Naive B cell (primary cell): ENCODE data around the gene OR6N1. TPM values are rescaled to one million over a fixed set of nuclear protein-coding genes. Genes with fewer than 3 reads are reported as not detected.

Experiments
- ATAC-seq, 2 donors: fragments of 150-1000 bp; cut with Tn5 transposase; 2 replicates each; pipeline ENCODE4 v1.10.0; 2021; ENCODE audit warnings: low read depth in 2 of 2, mild to moderate bottlenecking in 2 of 2, moderate library complexity in 2 of 2
- DNase-seq: peaks from one replicate; pipeline ENCODE4 v3.0.0; 2022
- H3K27ac Mint-ChIP-seq, 6 donors: one replicate each; pipeline ENCODE4 v1.8.0; 2020 to 2022; ENCODE audit warnings: mild to moderate bottlenecking in 6 of 6, mixed read lengths in 6 of 6, moderate library complexity in 5 of 6, inconsistent platforms in 2 of 6
- H3K27me3 Mint-ChIP-seq, 3 donors: one replicate each; pipeline ENCODE4 v1.8.0; 2021 to 2022; ENCODE audit warnings: mixed read lengths in 3 of 3, mild to moderate bottlenecking in 1 of 3
- H3K36me3 Mint-ChIP-seq, 2 donors: one replicate each; pipeline ENCODE4 v1.8.0; 2020 to 2022; ENCODE audit warnings: mixed read lengths in 2 of 2, inconsistent platforms in 1 of 2, mild to moderate bottlenecking in 1 of 2
- H3K4me1 Mint-ChIP-seq, 3 donors: one replicate each; pipeline ENCODE4 v1.8.0; 2020 to 2022; ENCODE audit warnings: mixed read lengths in 3 of 3, inconsistent platforms in 1 of 3, mild to moderate bottlenecking in 1 of 3, moderate library complexity in 1 of 3
- H3K4me3 Mint-ChIP-seq, 8 donors: one replicate each; pipeline ENCODE4 v1.8.0; 2020 to 2022; ENCODE audit warnings: mild to moderate bottlenecking in 8 of 8, mixed read lengths in 8 of 8, moderate library complexity in 8 of 8, inconsistent platforms in 2 of 8
- H3K9me3 Mint-ChIP-seq, 7 donors: one replicate each; pipeline ENCODE4 v1.8.0; 2020 to 2022; ENCODE audit warnings: mixed read lengths in 7 of 7, mild to moderate bottlenecking in 5 of 7, inconsistent platforms in 2 of 7, moderate library complexity in 1 of 7
- polyA plus RNA-seq, 6 donors: library from polyadenylated mRNA; unstranded; fragments of 300-500 nt; fragmentation: Illumina TruSeq; gene quantifications; one replicate each; pipeline ENCODE4 v1.2.3, GENCODE V29; 2021; ENCODE audit warnings: low read depth in 6 of 6

Gene OR6N1
- polyA plus RNA-seq, 6 donors from 2014 or later, result not detected

DNA sequence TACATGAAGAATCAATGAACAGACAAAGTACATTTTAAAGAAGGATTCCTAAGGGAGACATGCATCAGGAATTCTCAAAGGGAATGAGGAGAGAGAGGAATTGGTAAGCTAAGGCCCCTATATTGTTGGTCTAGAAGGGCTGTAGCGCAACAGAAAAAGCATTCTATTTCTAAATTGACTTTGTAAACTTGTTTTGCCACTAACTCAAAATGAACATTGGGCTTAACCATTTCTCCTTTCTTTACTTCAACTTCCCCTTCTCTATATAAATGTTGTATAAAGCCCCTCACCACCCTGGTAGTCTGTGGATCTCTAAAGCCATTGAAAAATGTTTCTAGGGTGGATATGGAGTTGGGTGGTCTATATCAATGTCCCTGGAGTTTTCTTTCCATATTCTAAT is 29.4 kb upstream of the OR6N1 start:
- no peaks in the 10 kb centered on the region for H3K9me3 Mint-ChIP-seq
- H3K27ac Mint-ChIP-seq, result no peak overlapping the region
- ATAC-seq, result no peak

GRCh38 chr1:158800526-158800925 is 28.5 kb upstream of the OR6N1 start:
- Mint-ChIP-seq H3K36me3 (no peaks in the 10 kb centered on the region), H3K4me1 (no peaks in the 10 kb centered on the region), H3K9me3 (no peaks in the 10 kb centered on the region), H3K27ac (no peak overlapping the region), H3K4me3 (no peak overlapping the region), H3K27me3 (peaks cover 27 to 32% (median 32%) of the 10 kb centered on the region in 3 donors)
- no peak for DNase-seq
- ATAC-seq, result no peak

More for the DNA sequence above, 29.4 kb upstream of the OR6N1 start:
- Mint-ChIP-seq H3K4me3 (no peak overlapping the region), H3K4me1 (no peaks in the 10 kb centered on the region), H3K27me3 (peaks cover 22 to 24% (median 24%) of the 10 kb centered on the region in 3 donors), H3K36me3 (no peaks in the 10 kb centered on the region)
- no peak for DNase-seq

DNA sequence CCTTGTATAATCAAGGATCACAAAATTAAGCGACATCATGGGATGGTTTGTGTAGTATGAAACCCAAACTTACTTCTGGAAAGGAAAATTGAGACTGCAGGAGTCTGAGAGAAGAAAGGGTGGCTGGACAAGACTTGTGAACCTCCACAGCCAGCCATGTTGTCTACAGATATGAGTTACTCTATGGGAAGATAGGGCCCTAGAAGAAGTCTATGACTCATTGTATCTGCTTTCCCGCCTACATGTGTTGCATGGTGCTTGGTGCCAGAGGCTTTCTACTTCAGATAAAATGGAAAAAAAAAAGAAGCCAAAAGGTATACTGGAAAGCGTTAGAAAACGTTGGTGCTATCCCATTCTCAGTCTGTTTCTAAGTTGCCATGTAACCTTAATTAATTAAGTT is 27.7 kb upstream of the OR6N1 start:
- Mint-ChIP-seq H3K9me3 (no peaks in the 10 kb centered on the region), H3K27me3 (peaks cover 27 to 37% (median 37%) of the 10 kb centered on the region in 3 donors), H3K27ac (no peak overlapping the region), H3K4me3 (no peak overlapping the region), H3K4me1 (no peaks in the 10 kb centered on the region), H3K36me3 (no peaks in the 10 kb centered on the region)
- ATAC-seq (no peak), DNase-seq (no peak)

- Mint-ChIP-seq H3K27me3 (peaks cover 30 to 42% (median 35%) of the 10 kb centered on the region in 3 donors), H3K4me3 (no peak overlapping the region), H3K27ac (no peak overlapping the region), H3K4me1 (no peaks in the 10 kb centered on the region), H3K9me3 (no peaks in the 10 kb centered on the region), H3K36me3 (no peaks in the 10 kb centered on the region)
- ATAC-seq, result no peak
- no peak for DNase-seq
Observed at GRCh38 chr1:158798531-158798930, 26.5 kb upstream of the OR6N1 start.

- Mint-ChIP-seq H3K9me3 (peaks cover 0 to 4% (median 2%) of the 10 kb centered on the region in 7 donors), H3K4me1 (no peaks in the 10 kb centered on the region), H3K4me3 (no peak overlapping the region), H3K27ac (no peak overlapping the region), H3K36me3 (no peaks in the 10 kb centered on the region), H3K27me3 (peaks cover 18 to 42% (median 21%) of the 10 kb centered on the region in 3 donors)
- ATAC-seq (no peak), DNase-seq (no peak)
Observed at GRCh38 chr1:158794247-158794646, 22.3 kb upstream of the OR6N1 start.

- peak in 1 of 2 donors; percentile 39 for ATAC-seq
- DNase-seq, result no peak
- Mint-ChIP-seq H3K27me3 (peaks cover 15 to 39% (median 21%) of the 10 kb centered on the region in 3 donors), H3K4me3 (no peak overlapping the region), H3K36me3 (no peaks in the 10 kb centered on the region), H3K27ac (no peak overlapping the region), H3K4me1 (no peaks in the 10 kb centered on the region), H3K9me3 (peaks cover 0 to 4% (median 2%) of the 10 kb centered on the region in 7 donors)
Observed at GRCh38 chr1:158793604-158794003, 21.6 kb upstream of the OR6N1 start.

- Mint-ChIP-seq H3K4me1 (no peaks in the 10 kb centered on the region), H3K27ac (no peak within 1 kb of the TSS), H3K9me3 (no peaks in the 10 kb centered on the region), H3K4me3 (no peak within 1 kb of the TSS), H3K36me3 (no peaks in the 10 kb centered on the region), H3K27me3 (peaks cover 4 to 20% (median 11%) of the 10 kb centered on the region in 3 donors)
- DNase-seq (no peak), ATAC-seq (no peak)
Observed at GRCh38 chr1:158781104-158781503, 9.1 kb upstream of the OR6N1 start, which contains the start of gene OR6N2. OR6N2 (minus strand) TSS chr1:158781204; CDS start chr1:158777635, 3,569 bp downstream.

DNA sequence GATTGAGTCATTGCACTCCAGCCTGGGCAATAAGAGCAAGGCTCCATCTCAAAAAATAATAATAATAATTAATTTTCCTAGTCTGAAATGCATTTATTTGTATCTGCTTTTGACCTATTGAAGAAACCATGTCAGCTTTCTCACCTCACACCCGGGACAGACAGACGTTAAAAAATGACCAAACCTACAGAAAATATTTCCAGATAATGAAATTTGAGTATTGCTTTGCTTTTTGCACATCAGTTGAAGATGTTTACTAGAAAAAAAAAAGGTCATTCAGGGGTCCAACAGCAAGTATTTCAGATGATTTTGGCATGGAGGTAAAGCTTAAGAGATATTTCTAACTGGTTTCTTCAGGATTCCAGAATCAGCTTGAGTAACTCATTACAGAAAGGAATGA is 17.6 kb downstream of the OR6N1 start, which contains the start of gene OR6K6:
Gene OR6K6 (plus strand): TSS at position 301 of the 400 bp plus-strand sequence. CDS start 168 bp downstream, outside the sequence.
- H3K4me3 Mint-ChIP-seq, result no peak within 1 kb of the TSS
- H3K27ac Mint-ChIP-seq, result no peak within 1 kb of the TSS
- H3K27me3 Mint-ChIP-seq, result peaks cover 16 to 37% (median 33%) of the 10 kb centered on the region in 3 donors
- no peaks in the 10 kb centered on the region for H3K4me1 Mint-ChIP-seq
- DNase-seq (no peak), ATAC-seq (no peak)
- H3K9me3 Mint-ChIP-seq, result peaks cover 0 to 12% (median 2%) of the 10 kb centered on the region in 7 donors
- H3K36me3 Mint-ChIP-seq, result no peaks in the 10 kb centered on the region

DNA sequence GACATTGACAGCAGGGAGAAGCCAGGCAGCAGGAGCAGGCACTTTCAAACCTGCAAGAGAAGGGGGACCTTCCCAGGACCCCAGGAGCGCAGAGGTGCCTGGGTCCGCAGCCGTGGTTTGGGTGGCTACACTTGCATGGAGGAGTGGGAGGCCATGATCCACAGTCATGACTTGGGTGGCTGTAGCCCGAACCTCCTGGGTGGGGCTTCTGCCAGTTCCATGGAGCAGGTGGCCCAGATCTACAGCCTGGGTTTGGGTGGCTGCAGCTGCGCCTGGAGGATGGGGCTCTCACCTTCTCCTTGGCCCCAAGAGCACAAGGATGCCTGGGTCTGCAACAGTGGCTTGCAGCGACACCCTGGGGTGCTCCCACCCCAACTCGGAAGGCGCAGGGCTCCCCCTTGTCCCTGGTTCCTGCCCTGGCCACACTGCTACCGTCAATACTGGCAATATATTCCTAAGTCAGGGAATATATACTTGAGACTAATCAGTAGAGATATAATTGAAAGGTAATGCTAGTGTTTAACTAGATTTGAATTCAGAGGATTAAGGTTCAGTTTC is 19.8 kb downstream of the OR6N1 start:
- H3K36me3 Mint-ChIP-seq, result no peaks in the 10 kb centered on the region
- H3K4me1 Mint-ChIP-seq, result no peaks in the 10 kb centered on the region
- H3K27ac Mint-ChIP-seq, result no peak overlapping the region
- no peak for DNase-seq
- ATAC-seq, result no peak
- H3K4me3 Mint-ChIP-seq, result no peak overlapping the region
- peaks cover 8 to 31% (median 26%) of the 10 kb centered on the region in 3 donors for H3K27me3 Mint-ChIP-seq
- H3K9me3 Mint-ChIP-seq, result peaks cover 0 to 8% (median 1%) of the 10 kb centered on the region in 7 donors

GRCh38 chr1:158735848-158736247 is 36.1 kb downstream of the OR6N1 start:
- Mint-ChIP-seq H3K9me3 (peaks cover 0 to 3% (median 0%) of the 10 kb centered on the region in 7 donors), H3K4me3 (no peak overlapping the region), H3K36me3 (no peaks in the 10 kb centered on the region), H3K27me3 (peaks cover 13 to 28% (median 27%) of the 10 kb centered on the region in 3 donors), H3K4me1 (no peaks in the 10 kb centered on the region), H3K27ac (no peak overlapping the region)
- DNase-seq (no peak), ATAC-seq (no peak)

GRCh38 chr1:158732524-158732923 is 39.5 kb downstream of the OR6N1 start:
- no peaks in the 10 kb centered on the region for H3K9me3 Mint-ChIP-seq
- DNase-seq (no peak), ATAC-seq (no peak)
- no peaks in the 10 kb centered on the region for H3K4me1 Mint-ChIP-seq
- H3K4me3 Mint-ChIP-seq, result no peak overlapping the region
- H3K36me3 Mint-ChIP-seq, result no peaks in the 10 kb centered on the region
- no peak overlapping the region for H3K27ac Mint-ChIP-seq
- H3K27me3 Mint-ChIP-seq, result peaks cover 4 to 8% (median 7%) of the 10 kb centered on the region in 3 donors

DNA sequence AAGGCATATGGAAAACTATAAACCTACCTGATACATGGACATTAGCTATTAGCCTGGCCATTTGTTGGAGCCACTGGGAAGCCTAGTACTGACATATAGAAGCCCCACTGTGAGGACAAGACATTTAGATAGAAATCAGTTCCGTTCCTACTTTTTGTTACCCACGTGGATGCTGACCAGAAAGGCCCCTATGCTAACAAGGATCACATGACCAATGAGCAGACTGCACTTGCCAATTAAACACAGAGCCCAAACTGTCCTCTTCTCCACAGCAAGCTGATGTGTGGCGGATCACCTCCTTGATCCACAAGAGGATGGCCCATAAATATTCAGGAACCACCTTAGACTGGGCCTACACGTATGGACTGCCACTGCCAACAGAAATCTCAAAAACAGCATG is 40.3 kb downstream of the OR6N1 start:
- no peaks in the 10 kb centered on the region for H3K4me1 Mint-ChIP-seq
- DNase-seq (no peak), ATAC-seq (no peak)
- no peak overlapping the region for H3K4me3 Mint-ChIP-seq
- no peak overlapping the region for H3K27ac Mint-ChIP-seq
- H3K27me3 Mint-ChIP-seq, result peaks cover 3 to 12% (median 4%) of the 10 kb centered on the region in 3 donors
- H3K9me3 Mint-ChIP-seq, result no peaks in the 10 kb centered on the region
- no peaks in the 10 kb centered on the region for H3K36me3 Mint-ChIP-seq

DNA sequence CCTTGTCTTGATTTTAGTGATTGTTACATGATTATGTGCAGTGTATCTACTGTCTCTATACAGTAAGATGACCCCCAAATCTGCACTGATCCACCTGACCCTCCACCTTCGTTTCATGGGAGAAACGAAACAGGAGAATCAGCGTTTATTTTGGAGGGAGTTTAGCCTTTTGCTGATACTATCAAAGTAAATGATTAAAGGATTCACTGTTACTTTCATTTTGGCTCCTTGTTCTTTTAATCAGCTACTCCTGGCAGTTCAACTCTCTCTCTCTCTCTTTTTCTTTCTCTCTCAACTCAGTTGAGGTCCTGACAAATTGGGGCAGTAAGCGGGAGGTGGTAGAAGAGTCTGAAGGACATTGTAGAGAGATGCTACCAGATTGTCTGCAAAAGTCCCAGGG is 41.5 kb downstream of the OR6N1 start:
- Mint-ChIP-seq H3K27ac (no peak overlapping the region), H3K36me3 (no peaks in the 10 kb centered on the region), H3K27me3 (peaks cover 5 to 19% (median 9%) of the 10 kb centered on the region in 3 donors), H3K4me1 (no peaks in the 10 kb centered on the region), H3K4me3 (no peak overlapping the region), H3K9me3 (no peaks in the 10 kb centered on the region)
- ATAC-seq (no peak), DNase-seq (no peak)

DNA sequence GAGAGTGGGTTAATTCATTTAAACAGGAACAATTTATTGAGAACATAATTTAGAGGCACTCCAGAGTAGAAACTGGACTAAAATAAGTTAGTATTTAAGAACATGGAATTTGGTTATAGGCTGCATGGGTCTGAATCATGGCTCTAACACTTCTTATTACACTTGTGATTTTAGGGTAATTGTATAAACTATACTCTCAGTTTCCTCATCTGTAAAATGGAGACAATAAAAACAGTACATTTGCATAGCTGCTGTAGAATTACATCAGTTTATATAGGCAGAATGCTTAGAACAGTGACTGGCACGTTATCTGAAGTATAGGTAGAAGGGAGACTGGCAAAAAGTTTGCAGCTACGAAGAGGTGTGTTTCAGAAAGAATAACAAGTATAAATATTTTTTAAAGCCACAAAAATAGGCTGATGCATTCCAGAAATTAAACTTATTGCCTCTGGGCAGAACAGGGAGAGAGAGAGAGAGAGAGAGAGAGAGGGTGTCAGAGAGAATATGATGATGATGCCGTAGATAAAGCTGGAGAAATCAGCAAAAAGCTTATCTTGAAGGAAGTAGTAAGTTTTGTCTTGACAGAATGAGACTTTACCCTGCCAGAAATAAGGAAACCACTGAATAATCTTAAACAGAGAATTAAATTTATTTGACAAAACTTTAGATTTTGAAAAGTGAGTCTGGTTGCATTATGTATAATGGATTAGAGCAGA is 43.3 kb downstream of the OR6N1 start:
- Mint-ChIP-seq H3K4me1 (no peaks in the 10 kb centered on the region), H3K36me3 (no peaks in the 10 kb centered on the region)
- ATAC-seq, result no peak

More for the DNA sequence above, 43.3 kb downstream of the OR6N1 start:
- no peaks in the 10 kb centered on the region for H3K9me3 Mint-ChIP-seq
- DNase-seq, result no peak
- peaks cover 17 to 18% (median 17%) of the 10 kb centered on the region in 3 donors for H3K27me3 Mint-ChIP-seq
- no peak overlapping the region for H3K27ac Mint-ChIP-seq
- no peak overlapping the region for H3K4me3 Mint-ChIP-seq
